ENCODE data around the gene MEX3D. TPM values are rescaled to one million over a fixed set of nuclear protein-coding genes. Genes with fewer than 3 reads are reported as not detected.

Gene MEX3D
- total and polyA plus RNA-seq, 8 donors = 4.9 to 90.4 (median 10.8) TPM

DNA sequence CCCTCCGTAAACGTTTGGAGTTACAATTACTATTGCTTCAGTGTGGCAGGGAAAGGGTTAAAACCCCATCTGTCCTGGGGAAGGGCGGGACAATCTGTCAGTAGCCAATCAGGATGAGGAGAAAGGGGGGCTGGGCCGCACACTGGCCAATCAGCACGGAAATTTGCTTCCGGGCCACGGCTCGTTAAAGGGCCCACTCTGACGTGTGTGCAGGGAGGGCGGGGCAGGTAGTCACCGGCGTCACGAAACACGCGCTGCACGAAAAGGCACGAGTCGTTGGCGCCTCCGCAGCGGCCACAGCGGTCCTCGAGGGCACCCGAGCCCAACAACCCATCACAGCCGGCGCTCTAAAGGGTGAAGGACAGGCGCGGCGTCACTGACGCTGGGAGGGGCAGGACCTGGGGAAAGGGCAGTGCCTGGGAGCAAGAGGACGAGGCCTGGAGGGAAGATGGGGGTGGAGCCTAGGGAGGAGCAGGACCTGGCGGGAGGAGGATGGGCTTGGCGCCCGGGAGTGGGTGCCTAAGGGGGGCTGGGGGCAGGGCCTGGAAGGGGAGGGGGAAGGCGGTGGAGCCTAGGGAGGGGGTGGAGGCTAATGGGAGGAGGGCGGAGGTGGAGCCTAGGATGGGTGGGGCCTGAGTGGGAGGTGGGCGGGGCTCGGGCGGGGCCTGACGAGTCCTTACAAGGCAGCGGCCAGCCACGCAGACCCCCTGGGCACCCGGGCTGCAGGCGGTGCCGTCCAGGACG is 60.2 kb downstream of the MEX3D start:
- H3K4me1 ChIP-seq = peaks cover 10 to 41% (median 38%) of the 10 kb centered on the region in 4 donors
- no peaks in the 10 kb centered on the region for H3K36me3 ChIP-seq
- H3K27ac ChIP-seq = peak overlapping the region; percentile 39 to 85 (median 69)
- peaks cover 0 to 5% (median 2%) of the 10 kb centered on the region in 4 donors for H3K9me3 ChIP-seq
- intact Hi-C loops (cut with DNase I; ENCODE audit: low total_unique reads) = no loop called here
- peak overlapping the region; percentile 35 to 46 (median 41) for H3K4me3 ChIP-seq
- peak; percentile 89 to 98 for DNase-seq
- TF ChIP-seq EP300 (IDR thresholded peaks at IDR 0.05) = no peak
- TF ChIP-seq, protein P1, sequence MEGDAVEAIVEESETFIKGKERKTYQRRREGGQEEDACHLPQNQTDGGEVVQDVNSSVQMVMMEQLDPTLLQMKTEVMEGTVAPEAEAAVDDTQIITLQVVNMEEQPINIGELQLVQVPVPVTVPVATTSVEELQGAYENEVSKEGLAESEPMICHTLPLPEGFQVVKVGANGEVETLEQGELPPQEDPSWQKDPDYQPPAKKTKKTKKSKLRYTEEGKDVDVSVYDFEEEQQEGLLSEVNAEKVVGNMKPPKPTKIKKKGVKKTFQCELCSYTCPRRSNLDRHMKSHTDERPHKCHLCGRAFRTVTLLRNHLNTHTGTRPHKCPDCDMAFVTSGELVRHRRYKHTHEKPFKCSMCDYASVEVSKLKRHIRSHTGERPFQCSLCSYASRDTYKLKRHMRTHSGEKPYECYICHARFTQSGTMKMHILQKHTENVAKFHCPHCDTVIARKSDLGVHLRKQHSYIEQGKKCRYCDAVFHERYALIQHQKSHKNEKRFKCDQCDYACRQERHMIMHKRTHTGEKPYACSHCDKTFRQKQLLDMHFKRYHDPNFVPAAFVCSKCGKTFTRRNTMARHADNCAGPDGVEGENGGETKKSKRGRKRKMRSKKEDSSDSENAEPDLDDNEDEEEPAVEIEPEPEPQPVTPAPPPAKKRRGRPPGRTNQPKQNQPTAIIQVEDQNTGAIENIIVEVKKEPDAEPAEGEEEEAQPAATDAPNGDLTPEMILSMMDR (IDR thresholded peaks at IDR 0.05) = no peak
- peak in 1 of 3 donors; percentile 40 for TF ChIP-seq POLR2AphosphoS5 (IDR thresholded peaks at IDR 0.05)
- no peak for TF ChIP-seq POLR2A (IDR thresholded peaks at IDR 0.05)
- WGBS, 5 donors = 1 to 6% (median 2%) methylated on average over 36 to 46 of the region's 46 CpGs
- peaks cover 19 to 93% (median 36%) of the 10 kb centered on the region in 3 donors for H3K27me3 ChIP-seq

DNA sequence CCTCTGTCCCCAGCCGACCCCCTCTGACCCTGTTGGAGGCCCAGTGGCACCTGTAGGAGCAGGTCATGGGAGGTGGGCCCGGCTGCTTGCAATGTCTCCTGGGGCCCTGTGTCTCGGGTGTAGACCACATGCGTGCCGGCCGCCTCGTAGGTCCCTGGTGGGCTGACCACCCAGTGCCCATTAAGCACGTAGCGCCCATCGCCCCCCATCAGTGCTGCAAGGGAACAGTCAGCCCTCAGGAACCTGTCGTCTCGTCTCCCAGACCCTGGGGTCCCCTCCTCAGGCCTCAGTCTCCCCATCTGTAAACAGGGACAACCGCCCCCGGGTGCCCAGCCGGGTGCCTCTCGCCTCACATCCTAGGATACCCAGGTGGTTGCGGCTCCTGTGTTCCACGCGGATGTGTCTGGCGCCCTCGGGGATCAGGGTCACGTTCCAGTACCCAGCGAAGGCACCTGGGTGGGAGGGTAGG is 60.9 kb downstream of the MEX3D start:
- peaks cover 23 to 93% (median 35%) of the 10 kb centered on the region in 3 donors for H3K27me3 ChIP-seq
- peak overlapping the region in 1 of 4 donors; percentile 46 for H3K4me3 ChIP-seq
- WGBS, 5 donors = 65 to 80% (median 73%) methylated on average over 23 of the region's 23 CpGs
- TF ChIP-seq EP300 (IDR thresholded peaks at IDR 0.05) (no peak), POLR2A (IDR thresholded peaks at IDR 0.05) (no peak), POLR2AphosphoS5 (IDR thresholded peaks at IDR 0.05) (no peak)
- TF ChIP-seq, protein P1 (IDR thresholded peaks at IDR 0.05) = no peak
- intact Hi-C loops (cut with DNase I; ENCODE audit: low total_unique reads) = no loop called here
- H3K4me1 ChIP-seq = peaks cover 7 to 35% (median 32%) of the 10 kb centered on the region in 4 donors
- H3K36me3 ChIP-seq = no peaks in the 10 kb centered on the region
- no peak for DNase-seq
- peaks cover 0 to 5% (median 2%) of the 10 kb centered on the region in 4 donors for H3K9me3 ChIP-seq
- H3K27ac ChIP-seq = peak overlapping the region in 2 of 5 donors; percentile 69 to 82

DNA sequence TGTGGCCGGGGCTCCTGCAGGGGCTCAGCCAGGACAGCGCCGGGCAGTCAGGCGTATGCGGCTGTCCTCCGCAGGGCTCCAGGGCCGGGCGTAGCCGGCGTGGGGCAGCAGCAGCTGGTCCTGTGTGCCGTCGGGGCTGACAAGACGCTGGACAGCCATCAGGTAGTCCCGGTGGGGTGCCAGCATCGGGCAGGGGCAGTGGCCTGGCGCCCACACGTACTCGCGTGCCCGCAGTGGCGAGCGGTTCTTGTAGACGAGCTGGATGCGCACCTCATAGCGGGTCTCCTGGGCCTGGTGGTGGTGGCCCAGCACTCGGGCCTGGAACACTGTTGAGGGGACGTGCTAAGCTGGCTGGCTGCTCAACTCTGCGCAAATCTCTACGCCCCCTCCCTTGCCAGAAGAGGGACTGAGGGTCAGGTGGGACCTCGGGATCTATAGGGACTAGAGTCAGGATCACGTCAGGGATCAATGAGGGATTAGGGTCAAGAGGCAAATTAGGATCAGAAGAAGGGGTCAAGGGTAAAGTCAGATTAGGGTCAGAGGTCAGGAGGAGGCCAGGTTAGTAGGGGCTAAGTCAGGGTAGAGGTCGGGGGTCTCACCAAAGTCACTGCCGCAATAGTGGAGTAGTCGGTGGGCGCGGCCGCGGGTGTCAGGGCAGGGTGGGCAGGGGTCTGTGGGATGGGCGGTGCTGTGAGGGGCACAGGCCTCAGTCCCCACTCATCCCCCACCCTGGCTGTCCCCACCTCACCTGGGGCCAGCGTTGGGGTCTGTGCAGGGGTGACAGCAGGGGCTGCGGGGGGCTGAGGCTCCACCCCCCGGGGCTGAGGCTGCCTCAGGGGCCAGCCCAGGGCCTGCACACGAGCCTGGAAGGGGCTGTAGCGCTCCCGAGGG is 61.9 kb downstream of the MEX3D start:
- no peak overlapping the region for H3K4me3 ChIP-seq
- TF ChIP-seq POLR2A (IDR thresholded peaks at IDR 0.05) = no peak
- TF ChIP-seq, protein P1 (IDR thresholded peaks at IDR 0.05) = no peak
- TF ChIP-seq POLR2AphosphoS5 (IDR thresholded peaks at IDR 0.05) = no peak
- TF ChIP-seq EP300 (IDR thresholded peaks at IDR 0.05) = no peak
- no peak overlapping the region for H3K27ac ChIP-seq
- intact Hi-C loops (cut with DNase I; ENCODE audit: low total_unique reads) = no loop called here
- no peaks in the 10 kb centered on the region for H3K36me3 ChIP-seq
- WGBS, 5 donors = 90 to 93% (median 91%) methylated on average over 16 to 45 of the region's 45 CpGs
- DNase-seq = no peak
- peaks cover 0 to 5% (median 2%) of the 10 kb centered on the region in 4 donors for H3K9me3 ChIP-seq
- H3K4me1 ChIP-seq = peaks cover 7 to 33% (median 26%) of the 10 kb centered on the region in 4 donors
- H3K27me3 ChIP-seq = peaks cover 15 to 93% (median 29%) of the 10 kb centered on the region in 3 donors

DNA sequence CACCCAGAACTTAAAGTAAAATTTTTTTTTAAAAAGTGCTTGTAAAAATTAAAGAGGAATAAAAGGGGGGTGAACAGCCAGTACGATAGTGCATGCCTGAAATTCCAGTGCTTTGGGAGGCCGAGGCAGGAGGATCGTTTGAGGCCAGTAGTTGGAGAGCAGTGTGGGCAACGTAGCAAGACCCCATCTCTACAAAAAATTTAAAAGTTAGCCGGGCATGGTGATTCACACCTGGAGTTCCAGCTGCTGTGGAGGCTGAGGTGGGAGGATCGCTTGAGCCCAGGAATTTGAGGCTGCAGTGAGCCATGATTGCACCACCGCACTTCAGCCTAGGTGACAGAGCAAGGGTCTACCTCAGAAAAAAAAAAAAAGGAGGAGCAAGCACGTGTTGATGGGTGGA is 63.1 kb downstream of the MEX3D start:
- no peak for DNase-seq
- no peak overlapping the region for H3K27ac ChIP-seq
- peaks cover 0 to 5% (median 2%) of the 10 kb centered on the region in 4 donors for H3K9me3 ChIP-seq
- peaks cover 7 to 27% (median 26%) of the 10 kb centered on the region in 4 donors for H3K4me1 ChIP-seq
- TF ChIP-seq POLR2A (IDR thresholded peaks at IDR 0.05) (no peak), EP300 (IDR thresholded peaks at IDR 0.05) (no peak), POLR2AphosphoS5 (IDR thresholded peaks at IDR 0.05) (no peak)
- TF ChIP-seq, protein P1 (IDR thresholded peaks at IDR 0.05) = no peak
- H3K36me3 ChIP-seq = no peaks in the 10 kb centered on the region
- 79 to 84% (median 80%) methylated on average over 8 of the region's 8 CpGs for WGBS, 5 donors
- intact Hi-C loops (cut with DNase I; ENCODE audit: low total_unique reads) = no loop called here
- H3K27me3 ChIP-seq = peaks cover 15 to 85% (median 27%) of the 10 kb centered on the region in 3 donors
- H3K4me3 ChIP-seq = no peak overlapping the region

Measured in stomach (tissue), 9 donors.